ENCODE measurements around the gene TMEM39B. TPM values are rescaled to one million over a fixed set of nuclear protein-coding genes. Genes with fewer than 3 reads are reported as not detected.
A peak's percentile ranks its signal among the peaks of the same experiment; 100 is the strongest.

The TMEM39B gene
- total RNA-seq, 4 donors from 2014 or later: 1.7 to 5.4 (median 2.9) TPM

DNA sequence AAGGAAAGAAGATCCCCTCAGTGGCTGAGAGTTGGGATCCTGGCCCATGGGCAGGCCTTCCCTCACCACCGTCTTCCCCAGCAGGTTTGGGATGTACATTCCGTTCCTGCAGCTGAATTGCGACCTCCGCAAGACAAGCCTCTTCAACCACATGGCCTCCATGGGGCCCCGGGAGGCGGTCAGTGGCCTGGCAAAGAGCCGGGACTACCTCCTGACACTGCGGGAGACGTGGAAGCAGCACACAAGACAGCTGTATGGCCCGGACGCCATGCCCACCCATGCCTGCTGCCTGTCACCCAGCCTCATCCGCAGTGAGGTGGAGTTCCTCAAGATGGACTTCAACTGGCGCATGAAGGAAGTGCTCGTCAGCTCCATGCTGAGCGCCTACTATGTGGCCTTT is 18.9 kb downstream of the TMEM39B start:
- H3K36me3 ChIP-seq: peaks cover 0 to 92% of the 10 kb centered on the region in 2 donors
- no peak overlapping the region for H3K4me3 ChIP-seq
- H3K27ac ChIP-seq: no peak overlapping the region
- TF ChIP-seq, protein P1, sequence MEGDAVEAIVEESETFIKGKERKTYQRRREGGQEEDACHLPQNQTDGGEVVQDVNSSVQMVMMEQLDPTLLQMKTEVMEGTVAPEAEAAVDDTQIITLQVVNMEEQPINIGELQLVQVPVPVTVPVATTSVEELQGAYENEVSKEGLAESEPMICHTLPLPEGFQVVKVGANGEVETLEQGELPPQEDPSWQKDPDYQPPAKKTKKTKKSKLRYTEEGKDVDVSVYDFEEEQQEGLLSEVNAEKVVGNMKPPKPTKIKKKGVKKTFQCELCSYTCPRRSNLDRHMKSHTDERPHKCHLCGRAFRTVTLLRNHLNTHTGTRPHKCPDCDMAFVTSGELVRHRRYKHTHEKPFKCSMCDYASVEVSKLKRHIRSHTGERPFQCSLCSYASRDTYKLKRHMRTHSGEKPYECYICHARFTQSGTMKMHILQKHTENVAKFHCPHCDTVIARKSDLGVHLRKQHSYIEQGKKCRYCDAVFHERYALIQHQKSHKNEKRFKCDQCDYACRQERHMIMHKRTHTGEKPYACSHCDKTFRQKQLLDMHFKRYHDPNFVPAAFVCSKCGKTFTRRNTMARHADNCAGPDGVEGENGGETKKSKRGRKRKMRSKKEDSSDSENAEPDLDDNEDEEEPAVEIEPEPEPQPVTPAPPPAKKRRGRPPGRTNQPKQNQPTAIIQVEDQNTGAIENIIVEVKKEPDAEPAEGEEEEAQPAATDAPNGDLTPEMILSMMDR (IDR thresholded peaks at IDR 0.05): no peak
- no peak for TF ChIP-seq POLR2A (IDR thresholded peaks at IDR 0.05)
- TF ChIP-seq EP300 (IDR thresholded peaks at IDR 0.05): no peak
- TF ChIP-seq POLR2AphosphoS5 (IDR thresholded peaks at IDR 0.05): no peak
- no peak for ATAC-seq
- no peaks in the 10 kb centered on the region for H3K4me1 ChIP-seq
- no peaks in the 10 kb centered on the region for H3K9me3 ChIP-seq
- no peaks in the 10 kb centered on the region for H3K27me3 ChIP-seq
- 100% methylated on average over 1 of the region's 15 CpGs; no CpG with 5 or more reads in 1 of the 2 donors for WGBS, 2 donors (ENCODE audit: low coverage in 1 of 2)

DNA sequence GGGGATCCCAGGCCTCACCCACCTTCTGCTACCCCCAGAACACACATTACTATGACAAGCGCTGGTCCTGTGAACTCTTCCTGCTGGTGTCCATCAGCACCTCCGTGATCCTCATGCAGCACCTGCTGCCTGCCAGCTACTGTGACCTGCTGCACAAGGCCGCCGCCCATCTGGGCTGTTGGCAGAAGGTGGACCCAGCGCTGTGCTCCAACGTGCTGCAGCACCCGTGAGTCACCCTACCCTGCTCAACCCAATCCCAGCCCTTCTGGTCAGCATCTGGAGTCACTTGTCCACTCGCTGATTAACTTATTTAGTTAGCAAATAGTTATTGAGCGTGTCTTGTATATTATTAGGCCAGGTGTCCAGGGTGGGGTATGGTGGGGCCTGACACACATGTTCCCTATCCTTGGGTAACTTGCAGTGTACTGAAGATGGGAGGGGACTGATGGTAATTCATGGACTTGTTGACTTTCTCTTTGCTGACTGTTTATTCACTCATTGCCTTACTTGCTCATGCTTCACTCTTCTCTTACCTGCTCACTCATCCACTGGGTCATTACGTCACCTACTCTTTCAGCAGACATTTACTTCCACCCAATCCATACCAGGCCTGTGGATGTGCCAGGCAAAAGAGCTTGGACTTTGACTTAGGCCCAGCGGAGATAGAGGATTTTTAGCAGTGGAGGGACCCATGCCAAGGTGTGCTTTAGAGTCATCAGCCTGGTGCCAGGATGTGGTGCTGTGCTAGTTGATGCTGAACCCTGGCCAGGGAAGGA is 22.2 kb downstream of the TMEM39B start:
- H3K27me3 ChIP-seq: no peaks in the 10 kb centered on the region
- H3K36me3 ChIP-seq: peaks cover 0 to 94% of the 10 kb centered on the region in 2 donors
- no peaks in the 10 kb centered on the region for H3K4me1 ChIP-seq
- TF ChIP-seq, protein P1 (IDR thresholded peaks at IDR 0.05): no peak
- TF ChIP-seq POLR2A (IDR thresholded peaks at IDR 0.05) (no peak), POLR2AphosphoS5 (IDR thresholded peaks at IDR 0.05) (no peak), EP300 (IDR thresholded peaks at IDR 0.05) (no peak)
- no peak for ATAC-seq
- H3K27ac ChIP-seq: no peak overlapping the region
- WGBS, 2 donors (ENCODE audit: low coverage in 1 of 2): 86 to 100% methylated on average over 2 to 6 of the region's 11 CpGs
- H3K9me3 ChIP-seq: no peaks in the 10 kb centered on the region
- H3K4me3 ChIP-seq: no peak overlapping the region

DNA sequence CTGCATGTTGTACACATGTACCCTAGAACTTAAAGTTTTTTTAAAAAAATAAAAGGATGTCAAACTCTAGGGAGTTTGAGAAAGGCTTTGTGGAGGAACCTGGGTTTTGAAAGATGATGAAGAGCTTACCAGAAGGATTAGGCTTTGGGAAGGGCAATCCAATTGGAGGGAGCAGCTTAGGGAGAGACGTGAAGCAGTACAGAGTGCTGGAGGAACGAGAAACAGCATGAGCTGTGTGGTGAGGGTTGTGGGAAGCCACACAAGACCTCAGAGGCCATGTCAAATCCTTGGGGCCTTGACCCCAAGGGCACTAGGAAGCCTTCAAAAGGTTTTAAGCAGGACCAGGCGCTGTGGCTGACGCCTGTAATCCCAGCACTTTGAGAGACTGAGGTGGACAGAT is 26.7 kb downstream of the TMEM39B start:
- ATAC-seq: no peak
- H3K9me3 ChIP-seq: no peaks in the 10 kb centered on the region
- no peaks in the 10 kb centered on the region for H3K4me1 ChIP-seq
- WGBS, 2 donors (ENCODE audit: low coverage in 1 of 2): 86 to 98% methylated on average over 4 of the region's 4 CpGs
- TF ChIP-seq POLR2AphosphoS5 (IDR thresholded peaks at IDR 0.05): no peak
- TF ChIP-seq POLR2A (IDR thresholded peaks at IDR 0.05): no peak
- TF ChIP-seq, protein P1 (IDR thresholded peaks at IDR 0.05): no peak
- no peak for TF ChIP-seq EP300 (IDR thresholded peaks at IDR 0.05)
- H3K4me3 ChIP-seq: no peak overlapping the region
- H3K27ac ChIP-seq: no peak overlapping the region
- H3K36me3 ChIP-seq: peaks cover 0 to 85% of the 10 kb centered on the region in 2 donors
- H3K27me3 ChIP-seq: no peaks in the 10 kb centered on the region

DNA sequence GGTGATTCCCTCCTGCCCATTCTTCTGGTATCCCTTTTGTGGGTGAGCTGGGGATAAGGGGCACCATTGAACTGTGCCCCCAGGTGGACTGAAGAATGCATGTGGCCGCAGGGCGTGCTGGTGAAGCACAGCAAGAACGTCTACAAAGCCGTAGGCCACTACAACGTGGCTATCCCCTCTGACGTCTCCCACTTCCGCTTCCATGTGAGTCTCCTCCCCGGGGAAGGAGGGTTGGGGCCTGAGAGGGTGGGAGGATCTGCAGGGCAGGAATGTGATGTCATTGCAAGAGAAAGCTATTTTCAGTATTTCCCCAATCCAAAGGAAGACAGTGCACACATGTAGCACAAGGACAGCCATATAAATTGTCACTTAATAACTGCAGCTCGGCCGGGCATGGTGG is 27.6 kb downstream of the TMEM39B start:
- Histone ChIP-seq H3K36me3 (peaks cover 0 to 75% of the 10 kb centered on the region in 2 donors), H3K4me1 (no peaks in the 10 kb centered on the region), H3K9me3 (no peaks in the 10 kb centered on the region), H3K27ac (no peak overlapping the region), H3K27me3 (no peaks in the 10 kb centered on the region), H3K4me3 (no peak overlapping the region)
- 100% methylated on average over 1 of the region's 10 CpGs; no CpG with 5 or more reads in 1 of the 2 donors for WGBS, 2 donors (ENCODE audit: low coverage in 1 of 2)
- TF ChIP-seq POLR2A (IDR thresholded peaks at IDR 0.05): no peak
- TF ChIP-seq POLR2AphosphoS5 (IDR thresholded peaks at IDR 0.05): no peak
- TF ChIP-seq, protein P1 (IDR thresholded peaks at IDR 0.05): no peak
- TF ChIP-seq EP300 (IDR thresholded peaks at IDR 0.05): no peak
- ATAC-seq: peak; percentile 43

All from gastroesophageal sphincter (tissue), 4 donors.